ENCODE data around the gene UBE2L6.

DNA sequence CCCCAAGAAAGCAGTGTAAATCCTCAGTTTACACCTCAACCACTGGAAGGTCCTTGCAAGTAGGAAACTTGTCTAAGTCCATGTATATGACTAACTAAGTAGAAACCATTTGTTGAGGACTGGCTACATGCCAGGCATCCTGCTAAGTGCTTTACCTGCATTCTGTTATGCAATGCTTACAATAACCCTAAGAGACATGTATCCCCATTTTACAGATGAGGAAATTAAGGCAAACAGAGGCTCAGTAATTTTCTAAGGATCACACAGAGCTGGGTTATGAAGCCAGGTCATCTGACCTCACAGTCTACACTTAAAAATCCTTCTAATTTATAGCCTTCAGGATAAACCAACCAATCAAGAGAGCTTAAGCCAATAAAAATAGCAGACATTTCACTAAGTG, 38.5 kb downstream of the UBE2L6 start:
- TF ChIP-seq GATA2 (IDR thresholded peaks at IDR 0.05; ENCODE audit: low read depth, low read length) (no peak), GATA3 (IDR thresholded peaks at IDR 0.05; ENCODE audit: low read depth, low read length) (no peak)
